ENCODE data around the gene ZNF592.

The ZNF592 gene

GRCh38 chr15:84810073-84810840, 61.9 kb downstream of the ZNF592 start:
- DNase-seq (ENCODE audit: low read depth in 2 of 2) = no peak

GRCh38 chr15:84811151-84811550, 62.8 kb downstream of the ZNF592 start:
- no peak for DNase-seq (ENCODE audit: low read depth in 2 of 2)

DNA sequence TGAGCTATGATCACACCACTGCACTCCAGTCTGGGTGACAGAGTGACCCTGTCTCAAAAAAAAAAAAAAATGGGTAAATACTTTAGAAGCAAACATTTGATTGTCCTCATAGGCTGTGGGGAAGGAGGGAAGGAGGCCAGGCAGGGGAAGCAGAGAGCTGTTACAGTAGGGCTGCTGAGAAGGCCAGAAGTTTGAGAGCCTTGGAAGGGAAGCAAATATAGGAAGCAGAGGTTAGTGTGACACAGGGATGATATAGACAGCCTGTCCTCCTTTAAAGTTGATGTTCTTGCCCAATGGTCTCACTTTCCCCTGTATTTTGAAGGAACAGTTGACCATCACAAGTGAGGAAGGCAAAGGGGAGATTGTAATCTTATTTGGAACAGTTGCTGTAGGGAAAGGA, 63.4 kb downstream of the ZNF592 start:
- no peak for DNase-seq (ENCODE audit: low read depth in 2 of 2)

DNA sequence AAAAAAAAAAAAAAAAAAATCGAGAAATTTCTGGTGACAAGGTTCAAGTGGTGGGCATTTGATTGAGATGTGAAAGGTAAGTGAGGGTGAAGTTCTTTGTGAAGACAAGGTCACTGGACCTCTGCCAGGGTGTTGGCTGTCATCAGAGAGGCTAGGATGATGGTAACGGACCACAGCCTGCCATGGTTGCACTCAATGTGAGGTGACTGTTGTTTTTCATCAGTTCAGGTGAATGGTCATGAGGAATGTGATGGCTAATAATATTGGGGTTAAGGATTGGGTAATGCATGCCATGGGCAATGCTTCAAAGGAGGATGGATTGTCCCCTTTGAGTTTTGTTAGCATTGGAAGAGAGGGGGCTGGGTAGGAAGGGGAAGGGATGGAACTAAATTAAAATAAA, 64.5 kb downstream of the ZNF592 start:
- no peak for DNase-seq (ENCODE audit: low read depth in 2 of 2)

GRCh38 chr15:84813435-84813834, 65.0 kb downstream of the ZNF592 start:
- DNase-seq (ENCODE audit: low read depth in 2 of 2) = no peak

- no peak for DNase-seq (ENCODE audit: low read depth in 2 of 2)
These were observed 65.5 kb downstream of the ZNF592 start for GRCh38 chr15:84813931-84814330.

GRCh38 chr15:84814916-84815315, 66.5 kb downstream of the ZNF592 start:
- no peak for DNase-seq (ENCODE audit: low read depth in 2 of 2)

- no peak for DNase-seq (ENCODE audit: low read depth in 2 of 2)
These were observed 68.5 kb downstream of the ZNF592 start, which contains the start of gene ALPK3 for GRCh38 chr15:84816694-84817465. ALPK3 (plus strand) TSS chr15:84817356; CDS start chr15:84817453, 97 bp downstream.

- DNase-seq (ENCODE audit: low read depth in 2 of 2) = no peak
These were observed 69.2 kb downstream of the ZNF592 start for GRCh38 chr15:84817466-84818081.

- no peak for DNase-seq (ENCODE audit: low read depth in 2 of 2)
These were observed 70.1 kb downstream of the ZNF592 start for GRCh38 chr15:84818261-84819131.

DNA sequence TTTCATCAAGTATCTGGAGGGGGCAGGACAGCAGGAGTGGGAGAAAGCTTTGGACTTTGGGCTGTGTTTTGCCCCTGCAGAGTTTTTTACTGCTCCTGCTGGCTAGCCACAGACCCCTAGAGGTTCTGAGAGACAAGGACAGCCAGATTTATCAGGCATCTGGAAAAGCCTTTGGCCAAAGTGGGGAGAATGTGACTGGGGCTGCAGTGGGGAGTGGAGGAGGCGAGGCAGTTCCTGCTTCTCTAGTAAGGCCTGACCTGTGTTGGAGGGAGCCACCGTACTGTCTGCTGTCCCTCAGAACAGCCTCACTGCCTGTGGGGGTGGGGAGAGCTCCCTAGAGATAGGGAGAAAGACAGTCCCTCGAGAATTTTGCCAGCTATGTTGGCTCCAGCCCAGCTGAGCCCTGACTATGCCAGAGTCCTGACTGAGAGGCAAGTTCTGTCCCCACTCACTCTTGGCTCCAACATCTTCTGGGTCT, 70.9 kb downstream of the ZNF592 start:
- no peak for DNase-seq (ENCODE audit: low read depth in 2 of 2)

DNA sequence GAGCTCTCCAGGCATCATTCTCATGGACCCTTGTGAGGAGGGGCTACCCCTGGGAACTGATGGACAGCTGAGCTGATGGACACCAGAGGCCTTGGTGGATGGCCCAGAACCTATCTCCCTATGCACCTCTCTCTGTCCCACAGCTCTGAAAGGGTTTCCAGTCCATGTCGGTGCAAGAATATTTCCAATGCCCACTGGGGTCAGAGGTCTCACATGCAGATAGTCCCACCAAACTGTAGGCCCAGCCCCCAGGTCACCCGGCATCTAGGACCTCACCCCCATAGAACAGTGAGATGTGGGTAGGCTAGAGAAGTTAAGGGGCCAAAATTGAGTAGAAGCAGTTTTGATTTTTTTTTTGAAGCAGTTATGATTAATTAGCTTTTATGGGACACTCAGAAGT, 71.4 kb downstream of the ZNF592 start:
- DNase-seq (ENCODE audit: low read depth in 2 of 2) = no peak

GRCh38 chr15:84821501-84822021, 73.2 kb downstream of the ZNF592 start:
- DNase-seq (ENCODE audit: low read depth in 2 of 2) = no peak

GRCh38 chr15:84822653-84823281, 74.4 kb downstream of the ZNF592 start:
- no peak for DNase-seq (ENCODE audit: low read depth in 2 of 2)

- no peak for DNase-seq (ENCODE audit: low read depth in 2 of 2)
These were observed 75.0 kb downstream of the ZNF592 start for GRCh38 chr15:84823282-84823878.

GRCh38 chr15:84824260-84825007, 76.0 kb downstream of the ZNF592 start:
- DNase-seq (ENCODE audit: low read depth in 2 of 2) = no peak

DNA sequence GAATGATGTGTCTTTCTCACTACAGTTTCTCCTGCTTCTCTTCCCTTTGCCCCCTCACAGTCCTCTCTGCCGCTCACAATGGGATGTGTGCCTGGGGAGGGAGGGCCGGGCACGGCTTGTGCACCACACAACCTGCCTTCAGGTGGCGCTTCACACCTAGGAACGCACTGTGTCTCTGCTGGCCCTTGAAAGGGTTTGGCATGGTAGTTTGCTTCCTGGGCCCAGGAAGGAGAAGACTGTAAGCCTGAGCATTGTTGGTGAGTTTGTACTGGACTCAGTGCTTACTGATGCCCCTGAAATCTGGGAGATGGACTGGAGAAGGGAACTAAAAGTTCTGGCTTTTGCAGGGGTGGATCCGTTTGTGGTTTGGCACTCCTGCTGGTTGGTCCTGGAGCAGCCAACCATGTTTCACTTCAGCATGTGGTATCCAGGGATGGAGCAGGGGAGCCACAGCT, 78.0 kb downstream of the ZNF592 start:
- DNase-seq (ENCODE audit: low read depth in 2 of 2) = no peak

- no peak for DNase-seq (ENCODE audit: low read depth in 2 of 2)
These were observed 78.9 kb downstream of the ZNF592 start for GRCh38 chr15:84827246-84827645.

DNA sequence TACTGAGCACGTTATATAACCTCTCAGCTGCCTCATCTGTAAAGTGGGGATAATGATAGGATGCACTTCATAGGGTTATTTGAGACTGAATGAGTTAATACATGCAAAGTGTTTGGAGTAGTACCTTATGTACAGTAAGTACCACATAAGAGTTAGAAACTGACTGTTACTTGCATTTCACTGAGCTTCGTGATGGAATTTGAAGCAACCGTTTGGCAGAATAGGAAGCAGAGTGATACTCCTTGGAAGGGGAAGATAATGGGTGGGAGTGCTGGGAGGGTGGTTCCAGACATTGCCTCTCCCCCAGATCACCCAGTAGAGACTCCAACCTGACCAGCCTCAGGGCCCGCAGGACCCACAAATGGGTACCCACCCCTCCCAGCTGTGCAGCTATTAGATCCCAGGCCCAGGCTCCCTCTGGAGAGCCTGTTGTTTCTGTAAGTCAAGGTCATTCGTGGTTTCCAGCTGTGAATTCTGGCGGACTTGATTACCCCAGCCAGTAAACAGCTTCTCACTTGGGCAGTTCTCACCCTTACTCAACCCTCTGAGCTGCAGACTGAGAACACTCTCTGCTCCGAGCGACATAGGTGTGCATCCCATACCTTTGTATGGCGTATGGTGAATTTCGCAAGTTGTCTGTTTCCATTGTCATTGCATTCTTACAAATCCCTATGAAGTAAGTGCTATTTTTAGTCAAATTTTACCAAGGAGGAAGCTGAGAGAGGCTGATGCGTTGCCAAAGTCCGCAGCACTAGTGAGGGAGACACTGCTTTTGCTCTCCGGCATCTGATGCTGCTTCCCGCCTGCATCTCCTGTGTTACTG, 79.9 kb downstream of the ZNF592 start:
- no peak for DNase-seq (ENCODE audit: low read depth in 2 of 2)
